HepG2 (cell line): ENCODE results near the gene C1QTNF5. TPM values are rescaled to one million over a fixed set of nuclear protein-coding genes. Genes with fewer than 3 reads are reported as not detected.

Source experiments
- CERS6 ChIP-seq: sonication (generic); formaldehyde crosslinking; IDR thresholded peaks from 2 replicates; pipeline ENCODE4 v1.5.0; 2020; ENCODE audit warnings: missing genetic modification reagents
- E2F2 ChIP-seq: sonication (generic); formaldehyde crosslinking; IDR thresholded peaks from 2 replicates; pipeline ENCODE4 v1.4.0; 2020; ENCODE audit warnings: missing genetic modification reagents, borderline replicate concordance
- IKZF5 ChIP-seq: IDR thresholded peaks from 2 replicates; pipeline ENCODE4 v1.6.1; 2018; ENCODE audit warnings: missing genetic modification reagents, mild to moderate bottlenecking, missing compliant biosample characterization
- PAXIP1 ChIP-seq: sonication (generic); formaldehyde crosslinking; conservative IDR thresholded peaks from 2 replicates; pipeline ENCODE4 v1.4.0; 2020; ENCODE audit warnings: mild to moderate bottlenecking, missing genetic modification reagents, moderate library complexity
- PRDM15 ChIP-seq: sonication (generic); formaldehyde crosslinking; IDR thresholded peaks from 2 replicates; pipeline ENCODE4 v1.4.0; 2020; ENCODE audit warnings: missing genetic modification reagents
- SMAD9 ChIP-seq: sonication (generic); formaldehyde crosslinking; IDR thresholded peaks from 2 replicates; pipeline ENCODE4 v1.5.1; 2020; ENCODE audit warnings: mild to moderate bottlenecking, missing genetic modification reagents
- SRY ChIP-seq: sonication (generic); formaldehyde crosslinking; IDR thresholded peaks from 2 replicates; pipeline ENCODE4 v1.8.0; 2022; ENCODE audit warnings: mild to moderate bottlenecking, missing genetic modification reagents
- TAF1 ChIP-seq: sonication (generic); formaldehyde crosslinking; IDR thresholded peaks from 2 replicates; pipeline ENCODE4 v1.4.0; 2020; ENCODE audit warnings: missing genetic modification reagents
- YY1 ChIP-seq: IDR thresholded peaks from 2 replicates; pipeline ENCODE4 v1.6.1; 2011; ENCODE audit warnings: low read length, low read depth, moderate library complexity, mild to moderate bottlenecking; ENCODE audit not compliant: insufficient read depth, insufficient replicate concordance
- ZBTB10 ChIP-seq: sonication (generic); formaldehyde crosslinking; IDR thresholded peaks from 2 replicates; pipeline ENCODE4 v1.4.0; 2020; ENCODE audit warnings: missing genetic modification reagents, borderline replicate concordance
- ZBTB8A ChIP-seq: sonication (generic); formaldehyde crosslinking; IDR thresholded peaks from 2 replicates; pipeline ENCODE4 v1.4.0; 2020; ENCODE audit warnings: mild to moderate bottlenecking, low read depth, missing genetic modification reagents, borderline replicate concordance
- ZFP36 ChIP-seq: fragments of 150-350 bp; IDR thresholded peaks from 2 replicates; pipeline ENCODE4 v1.6.1; 2018; ENCODE audit warnings: borderline replicate concordance, low read length, low read depth; ENCODE audit not compliant: partially characterized antibody
- ZNF326 ChIP-seq: sonication (generic); formaldehyde crosslinking; IDR thresholded peaks from 2 replicates; pipeline ENCODE4 v1.4.0; 2020; ENCODE audit warnings: missing genetic modification reagents, borderline replicate concordance
- ZNF562 ChIP-seq: sonication (generic); formaldehyde crosslinking; IDR thresholded peaks from 2 replicates; pipeline ENCODE4 v1.8.0; 2022; ENCODE audit warnings: missing genetic modification reagents, borderline replicate concordance
- polyA plus RNA-seq, 8 experiments: library from polyadenylated mRNA; depleted of rRNA in 3 of 8; stranded (reverse) in 7 of 8; unstranded in 1 of 8; fragments of >200 nt; fragmentation: Illumina TruSeq in 4 of 8; extraction: Trizol in 4 of 8; gene quantifications; 2 replicates each; pipeline versions ENCODE4 v1.2.1 to v1.2.3, GENCODE V29; 2011 to 2016; ENCODE audit warnings: low read depth in 4 of 8, missing spikeins in 1 of 8, mixed read lengths in 1 of 8; ENCODE audit not compliant: insufficient read depth in 1 of 8
- total RNA-seq, 5 experiments: library from RNA; depleted of rRNA; stranded (reverse); fragments of >200 nt; fragmentation: Illumina TruSeq; extraction: Trizol; gene quantifications; 2 replicates each; pipeline ENCODE4 v1.2.3, GENCODE V29; 2016; ENCODE audit warnings: low read depth in 1 of 5

The C1QTNF5 gene
- total and polyA plus RNA-seq, 2 of the 13 experiments (the other 11 are each of a cell fraction or from before 2014, with no cell fraction given): 0.86 to 1.2 TPM

GRCh38 chr11:119339589-119340334, 921 bp downstream of the C1QTNF5 start (continued):
- 0 out of 2 replicates have a peak, but pooled peaks have one; percentile 26 for TF ChIP-seq PRDM15 (CRISPR knock-in tag)
- TF ChIP-seq CERS6: no peak
- TF ChIP-seq IKZF5 (CRISPR knock-in tag): 0 out of 2 replicates have a peak, but pooled peaks have one; percentile 59
- no peak for TF ChIP-seq ZNF562 (CRISPR knock-in tag)
- TF ChIP-seq E2F2 (CRISPR knock-in tag): no peak
- TF ChIP-seq TAF1 (CRISPR knock-in tag): no peak
- no peak for TF ChIP-seq ZBTB8A
- no peak for TF ChIP-seq SRY (CRISPR knock-in tag)
- TF ChIP-seq ZBTB10 (CRISPR knock-in tag): no peak
- no peak for TF ChIP-seq ZNF326 (CRISPR knock-in tag)
- no peak for TF ChIP-seq ZFP36
- no peak for TF ChIP-seq SMAD9
- TF ChIP-seq YY1: peak; percentile 53
- TF ChIP-seq PAXIP1 (CRISPR knock-in tag): no peak
